Common myeloid progenitor, CD34-positive (primary cell): ENCODE data around the gene ANXA9.

ENCODE experiments used
- CTCF ChIA-PET: fragments of 350-600 bp; sonication (Branson Sonifier 250); formaldehyde crosslinking; loops from one replicate; lab custom pipeline; 2021; ENCODE audit warnings: antibody characterized with exemption; lab: Charles Lee
- POLR2A ChIA-PET: fragments of 350-600 bp; sonication (Branson Sonifier 250); formaldehyde crosslinking; loops from one replicate; lab custom pipeline; 2021; ENCODE audit warnings: antibody characterized with exemption; lab: Charles Lee
- DNase-seq, 3 donors: peaks; one replicate each; pipeline versions ENCODE4 v3.0.0 to v3.0.0-alpha.2; 2013
- H3K27ac ChIP-seq, 2 experiments: 1 replicate in 1 of 2; 2 replicates in 1 of 2; pipeline ENCODE4 v1.7.0; 2013; ENCODE audit warnings: inconsistent platforms in 2 of 2, low read length in 2 of 2, mild to moderate bottlenecking in 2 of 2, low read depth in 1 of 2, moderate library complexity in 1 of 2; ENCODE audit not compliant: severe bottlenecking in 2 of 2, insufficient read depth in 1 of 2, poor library complexity in 1 of 2
- H3K27me3 ChIP-seq, 5 experiments: replicated peaks in 2 of 5; 1 replicate in 3 of 5; 2 replicates in 2 of 5; pipeline versions ENCODE4 v1.6.1 to v1.7.0; 2013; ENCODE audit warnings: low read length in 4 of 5, mild to moderate bottlenecking in 2 of 5, moderate library complexity in 2 of 5, inconsistent platforms in 1 of 5; ENCODE audit not compliant: insufficient read depth in 5 of 5, control insufficient read depth in 4 of 5
- H3K36me3 ChIP-seq, 4 experiments: 1 replicate in 2 of 4; 2 replicates in 2 of 4; pipeline versions ENCODE4 v1.6.1 to v1.7.0; 2013; ENCODE audit warnings: low read length in 3 of 4, control low read depth in 1 of 4, mild to moderate bottlenecking in 1 of 4; ENCODE audit not compliant: control insufficient read depth in 4 of 4, insufficient read depth in 4 of 4
- H3K4me1 ChIP-seq, 4 experiments: 1 replicate in 3 of 4; 2 replicates in 1 of 4; pipeline versions ENCODE4 v1.6.1 to v1.7.1; 2013; ENCODE audit warnings: low read length in 3 of 4, mild to moderate bottlenecking in 3 of 4, control low read depth in 1 of 4, inconsistent platforms in 1 of 4, moderate library complexity in 1 of 4; ENCODE audit not compliant: control insufficient read depth in 4 of 4, insufficient read depth in 4 of 4; ENCODE audit errors: control extremely low read depth in 1 of 4
- H3K4me3 ChIP-seq, 7 experiments: 1 replicate in 4 of 7; 2 replicates in 3 of 7; pipeline versions ENCODE4 v1.5.1 to v1.7.0; 2013; ENCODE audit warnings: mild to moderate bottlenecking in 7 of 7, low read length in 6 of 7, moderate library complexity in 6 of 7, inconsistent platforms in 2 of 7, low read depth in 2 of 7, control low read depth in 1 of 7; ENCODE audit not compliant: insufficient read depth in 4 of 7, control insufficient read depth in 1 of 7; ENCODE audit errors: extremely low read depth in 1 of 7
- H3K9me3 ChIP-seq, 5 experiments: 1 replicate in 4 of 5; 2 replicates in 1 of 5; pipeline versions ENCODE4 v1.6.1 to v1.7.1; 2013; ENCODE audit warnings: low read length in 4 of 5, mild to moderate bottlenecking in 2 of 5, inconsistent platforms in 1 of 5, low read depth in 1 of 5, moderate library complexity in 1 of 5; ENCODE audit not compliant: control insufficient read depth in 4 of 5, insufficient read depth in 2 of 5; ENCODE audit errors: control extremely low read depth in 1 of 5
- WGBS: methylation state at CpG from one replicate; pipeline ENCODE4 v1.1.5; 2013; ENCODE audit not compliant: insufficient coverage; 5-methylcytosine and 5-hydroxymethylcytosine counted together

ANXA9 gene

DNA sequence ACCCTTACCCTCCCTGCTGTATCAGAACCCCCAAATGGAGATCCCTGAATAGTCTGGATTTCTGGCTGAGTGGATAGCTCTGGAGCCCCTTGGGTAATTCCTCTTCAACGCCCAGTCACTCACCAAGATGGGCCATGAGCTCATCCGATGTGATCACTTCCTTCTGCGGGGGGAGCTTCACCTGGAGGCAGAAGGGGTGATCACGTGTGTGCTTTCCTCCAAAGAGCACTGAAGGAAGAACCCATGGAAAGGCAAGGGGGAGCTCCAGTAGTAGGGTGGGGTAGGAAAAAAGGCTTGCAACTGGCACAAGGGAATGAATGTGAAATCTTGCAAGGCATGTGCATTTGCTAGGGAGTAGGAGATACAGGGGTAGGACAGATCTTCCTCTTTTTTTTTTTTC is 19.5 kb downstream of the ANXA9 start:
- Histone ChIP-seq H3K27ac (no peak overlapping the region), H3K36me3 (peaks cover 3 to 29% (median 20%) of the 10 kb centered on the region in 4 experiments), H3K4me1 (peaks cover 27 to 81% (median 76%) of the 10 kb centered on the region in 4 experiments), H3K9me3 (no peaks in the 10 kb centered on the region), H3K27me3 (no peaks in the 10 kb centered on the region), H3K4me3 (peak overlapping the region in 1 of 7 experiments; percentile 18)
- DNase-seq = no peak
- 85% methylated on average over 4 of the region's 4 CpGs for WGBS
- ChIA-PET CTCF (interaction anchor here (0.9 to 12.3 kb wide), 5 partner anchors 19 to 55 kb away, joined by 3 to 235 read pairs (median 3); partner anchors contain the start of genes ANXA9 and C1orf56), POLR2A (no interaction called here)

DNA sequence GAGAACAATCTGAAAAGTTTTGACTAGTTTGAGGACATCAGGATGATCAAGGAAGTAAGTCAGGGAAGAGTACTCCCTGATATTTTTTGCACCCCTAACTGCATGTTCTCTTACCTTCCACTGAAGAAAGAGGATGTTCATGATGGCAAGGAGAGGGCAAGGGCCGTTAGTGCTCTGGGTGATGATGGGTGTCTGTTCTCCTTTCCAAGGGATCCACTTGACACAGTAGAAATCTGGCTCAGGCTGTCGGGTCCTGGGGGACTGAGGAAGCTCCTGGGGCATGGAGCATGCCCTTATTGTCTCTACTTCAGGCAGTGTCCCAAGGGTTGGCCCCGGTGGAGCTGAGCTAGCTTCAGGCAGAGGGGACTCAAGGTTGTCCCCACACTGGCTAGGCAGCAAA is 20.0 kb downstream of the ANXA9 start:
- CTCF ChIA-PET = interaction anchor here (0.8 to 12.3 kb wide), 6 partner anchors 19 to 55 kb away, joined by 3 to 235 read pairs (median 4); partner anchors contain the start of gene ANXA9
- Histone ChIP-seq H3K27ac (no peak overlapping the region), H3K27me3 (no peaks in the 10 kb centered on the region), H3K9me3 (no peaks in the 10 kb centered on the region), H3K4me3 (no peak overlapping the region), H3K36me3 (peaks cover 3 to 25% (median 18%) of the 10 kb centered on the region in 4 experiments), H3K4me1 (peaks cover 27 to 85% (median 81%) of the 10 kb centered on the region in 4 experiments)
- DNase-seq = no peak
- POLR2A ChIA-PET = no interaction called here
- WGBS = 94% methylated on average over 3 of the region's 3 CpGs

DNA sequence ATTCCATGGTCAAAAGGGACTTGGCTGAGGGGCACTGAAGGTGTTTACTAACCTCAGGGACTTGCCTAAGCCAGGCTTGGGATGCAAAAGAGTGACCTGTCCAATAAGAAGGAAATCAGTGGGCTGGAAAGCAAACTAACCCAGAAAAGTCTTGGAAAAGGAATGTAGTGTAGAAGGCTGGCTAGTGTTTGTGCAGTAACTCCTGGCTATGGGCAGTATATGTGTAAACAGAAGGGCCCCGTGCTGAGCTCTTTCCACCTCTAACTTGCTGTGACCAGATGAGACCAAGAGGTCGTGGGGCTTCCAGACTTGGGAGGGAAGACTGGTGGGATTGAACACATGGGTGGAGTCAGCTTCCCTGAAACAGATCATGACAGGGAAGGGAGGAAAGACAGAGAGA is 20.5 kb downstream of the ANXA9 start:
- POLR2A ChIA-PET = interaction anchor here (1.1 kb wide), 1 partner anchor 155 kb away, joined by 4 read pairs; no protein-coding TSS in a partner anchor
- no peak overlapping the region for H3K27ac ChIP-seq
- peak overlapping the region in 2 of 7 experiments; percentile 26 to 61 for H3K4me3 ChIP-seq
- WGBS = no CpG with 5 or more reads among the region's 2 CpGs
- no peaks in the 10 kb centered on the region for H3K27me3 ChIP-seq
- no peak for DNase-seq
- H3K4me1 ChIP-seq = peaks cover 30 to 91% (median 86%) of the 10 kb centered on the region in 4 experiments
- no peaks in the 10 kb centered on the region for H3K9me3 ChIP-seq
- CTCF ChIA-PET = interaction anchor here (0.8 to 12.3 kb wide), 6 partner anchors 20 to 95 kb away, joined by 3 to 235 read pairs (median 4); partner anchors contain the start of gene ANXA9
- H3K36me3 ChIP-seq = peaks cover 3 to 22% (median 12%) of the 10 kb centered on the region in 4 experiments

DNA sequence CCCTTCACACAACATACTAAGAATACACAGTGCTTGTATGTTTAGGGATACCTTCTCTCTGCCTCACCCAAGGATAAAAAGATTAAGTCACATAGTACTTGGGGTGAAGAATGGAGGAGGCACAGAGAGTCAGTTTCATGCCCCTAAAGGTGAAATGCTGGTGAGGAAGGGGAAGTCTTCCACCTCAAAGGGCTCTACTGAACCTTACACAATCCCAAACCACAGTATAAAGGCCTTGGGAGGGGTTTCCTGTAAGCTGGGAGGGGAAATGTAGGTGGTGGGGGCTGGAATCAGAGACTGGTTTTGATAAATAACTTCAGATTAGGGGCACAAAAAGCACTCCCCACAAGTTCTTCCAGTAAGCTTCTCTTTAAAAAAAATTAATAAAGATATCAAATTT is 21.1 kb downstream of the ANXA9 start:
- POLR2A ChIA-PET = interaction anchor here (1.1 kb wide), 1 partner anchor 155 kb away, joined by 4 read pairs; no protein-coding TSS in a partner anchor
- Histone ChIP-seq H3K9me3 (no peaks in the 10 kb centered on the region), H3K27me3 (no peaks in the 10 kb centered on the region), H3K36me3 (peaks cover 0 to 17% (median 8%) of the 10 kb centered on the region in 4 experiments), H3K4me1 (peaks cover 35 to 95% (median 91%) of the 10 kb centered on the region in 4 experiments), H3K27ac (peak overlapping the region in 1 of 2 experiments; percentile 49), H3K4me3 (peak overlapping the region in 5 of 7 experiments; percentile 17 to 63 (median 35))
- CTCF ChIA-PET = interaction anchor here (0.6 to 12.3 kb wide), 6 partner anchors 7 to 209 kb away, joined by 3 to 235 read pairs (median 7); partner anchors contain the start of gene ANXA9
- DNase-seq = peak in 2 of 3 donors; percentile 37 to 42

DNA sequence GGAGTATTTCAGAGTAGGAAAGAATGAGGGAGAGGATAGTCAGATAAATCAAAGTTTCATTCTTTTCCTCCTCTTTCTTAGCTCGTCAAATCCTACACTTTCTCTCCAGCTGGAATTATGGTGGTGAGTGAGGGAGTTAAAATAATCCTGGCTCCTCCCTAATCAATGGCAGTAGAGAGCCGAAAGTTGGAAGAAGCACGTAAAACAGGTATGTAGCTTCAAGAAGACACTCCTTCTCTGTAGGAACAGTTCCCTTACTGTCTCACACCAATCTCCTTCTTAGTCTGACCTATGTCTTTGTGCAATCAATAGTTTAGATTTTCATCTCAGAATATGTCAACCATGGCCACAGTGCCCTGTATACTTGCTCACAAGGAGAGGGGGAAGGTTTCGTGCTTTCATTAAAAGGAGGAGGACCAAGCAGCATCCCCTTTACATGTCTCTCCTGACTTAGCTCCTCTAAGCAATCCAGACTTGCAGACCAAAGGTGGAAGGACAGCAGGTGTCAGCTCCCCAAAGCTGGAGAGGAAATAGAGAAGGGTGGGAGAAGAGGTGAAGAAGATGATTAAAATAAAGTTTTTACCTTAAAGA is 23.7 kb downstream of the ANXA9 start:
- no peak for DNase-seq
- ChIA-PET POLR2A (interaction anchor here (0.9 to 1.7 kb wide), 5 partner anchors 8 to 45 kb away, joined by 3 to 7 read pairs (median 4); no protein-coding TSS in a partner anchor), CTCF (interaction anchor here (0.6 to 4.9 kb wide), 21 partner anchors 10 to 773 kb away, joined by 3 to 65 read pairs (median 4); partner anchors contain the start of genes ANXA9, CDC42SE1, MLLT11 and TNFAIP8L2)
- peaks cover 0 to 10% (median 5%) of the 10 kb centered on the region in 4 experiments for H3K36me3 ChIP-seq
- no peaks in the 10 kb centered on the region for H3K9me3 ChIP-seq
- H3K4me1 ChIP-seq = peaks cover 35 to 95% (median 87%) of the 10 kb centered on the region in 4 experiments
- H3K27ac ChIP-seq = peak overlapping the region; percentile 95 to 98
- H3K4me3 ChIP-seq = peak overlapping the region; percentile 64 to 88 (median 82)
- no CpG with 5 or more reads among the region's 4 CpGs for WGBS
- H3K27me3 ChIP-seq = no peaks in the 10 kb centered on the region

DNA sequence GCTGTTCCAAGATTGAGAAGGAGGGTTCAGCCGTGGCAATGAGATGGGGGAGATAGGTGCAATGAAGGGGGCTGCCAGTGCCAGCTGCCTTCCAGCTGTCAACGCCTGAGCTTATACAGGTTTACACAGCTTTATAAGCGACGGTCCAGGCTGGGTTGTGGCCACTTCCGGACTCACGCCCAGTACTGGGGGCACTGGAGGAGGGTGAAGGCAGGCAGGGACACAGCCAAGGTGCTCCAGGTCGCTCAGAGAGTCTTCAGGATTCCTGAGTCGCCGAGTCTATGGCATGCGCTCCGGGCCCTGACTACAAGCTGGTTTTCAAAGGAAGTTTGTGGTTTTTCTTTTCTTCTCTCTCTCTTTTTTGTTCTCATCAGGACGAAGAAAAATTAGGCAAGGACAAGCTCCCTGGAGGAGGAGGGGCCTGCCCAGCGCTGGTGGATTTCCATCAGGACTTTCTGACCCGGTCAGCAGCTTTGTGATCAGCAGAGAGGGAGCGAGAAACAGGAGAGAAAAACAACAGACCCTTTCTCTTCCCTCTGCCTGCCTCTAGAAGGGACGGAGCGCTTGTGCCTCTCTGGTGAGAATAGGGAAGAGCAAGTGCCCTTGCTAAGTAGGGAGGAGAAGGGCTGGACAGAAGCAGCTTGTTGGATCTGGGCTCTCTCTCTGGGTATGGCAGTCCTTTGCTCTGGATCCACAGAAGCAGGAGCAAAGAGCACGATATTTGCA is 24.4 kb downstream of the ANXA9 start, which contains the start of gene MINDY1:
TSS of gene MINDY1 (minus strand) at position 576 of the 726 bp plus-strand sequence. CDS start 4,285 bp downstream, outside the sequence.
- H3K27me3 ChIP-seq = no peaks in the 10 kb centered on the region
- POLR2A ChIA-PET = interaction anchor here (0.8 to 1.7 kb wide), 5 partner anchors 9 to 53 kb away, joined by 3 to 7 read pairs (median 4); partner anchors contain the start of gene CDC42SE1
- under 1% methylated on average over 13 of the region's 18 CpGs for WGBS
- CTCF ChIA-PET = interaction anchor here (0.6 to 4.9 kb wide), 22 partner anchors 10 to 773 kb away, joined by 3 to 65 read pairs (median 4); partner anchors contain the start of genes ANXA9, CDC42SE1, MLLT11 and TNFAIP8L2
- H3K9me3 ChIP-seq = no peaks in the 10 kb centered on the region
- DNase-seq = peak; percentile 73 to 81 (median 78)
- H3K36me3 ChIP-seq = peaks cover 0 to 6% (median 3%) of the 10 kb centered on the region in 4 experiments
- peaks cover 36 to 95% (median 87%) of the 10 kb centered on the region in 4 experiments for H3K4me1 ChIP-seq
- peak within 1 kb of the TSS; percentile 95 to 98 for H3K27ac ChIP-seq
- peak within 1 kb of the TSS; percentile 64 to 88 (median 84) for H3K4me3 ChIP-seq
